Activated CD4-positive, alpha-beta T cell treated with anti-CD3 and anti-CD28 coated beads, Interleukin-2, amount 50 U/mL, for 48 hours (primary cell): ENCODE measurements around the gene SPATA1.
"Not testable (repeated sequence)": the region's sequence is repeated elsewhere in the genome, so short reads cannot be mapped to it uniquely, and the experiment has no call there.

ENCODE experiments used
- DNase-seq, 2 experiments: peaks; one replicate each; pipeline ENCODE4 v3.0.0-alpha.2; 2020

SPATA1 gene, protein sequence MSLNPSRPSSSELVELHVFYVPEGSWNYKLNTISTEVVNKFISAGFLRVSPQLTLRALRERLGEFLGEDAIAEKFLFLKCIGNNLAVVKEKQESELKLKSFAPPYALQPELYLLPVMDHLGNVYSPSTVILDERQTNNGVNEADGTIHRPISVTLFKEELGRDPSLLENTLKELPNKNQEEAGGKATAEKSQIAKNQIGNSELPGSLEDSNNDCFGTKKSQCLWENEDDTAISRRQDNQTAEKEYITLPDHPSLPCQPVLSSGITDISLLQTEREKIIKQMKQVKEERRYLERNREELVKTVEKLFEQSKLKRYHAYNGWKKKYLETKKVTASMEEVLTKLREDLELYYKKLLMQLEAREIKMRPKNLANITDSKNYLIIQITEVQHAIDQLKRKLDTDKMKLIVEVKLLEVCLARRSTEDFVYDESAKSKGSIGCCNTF

DNA sequence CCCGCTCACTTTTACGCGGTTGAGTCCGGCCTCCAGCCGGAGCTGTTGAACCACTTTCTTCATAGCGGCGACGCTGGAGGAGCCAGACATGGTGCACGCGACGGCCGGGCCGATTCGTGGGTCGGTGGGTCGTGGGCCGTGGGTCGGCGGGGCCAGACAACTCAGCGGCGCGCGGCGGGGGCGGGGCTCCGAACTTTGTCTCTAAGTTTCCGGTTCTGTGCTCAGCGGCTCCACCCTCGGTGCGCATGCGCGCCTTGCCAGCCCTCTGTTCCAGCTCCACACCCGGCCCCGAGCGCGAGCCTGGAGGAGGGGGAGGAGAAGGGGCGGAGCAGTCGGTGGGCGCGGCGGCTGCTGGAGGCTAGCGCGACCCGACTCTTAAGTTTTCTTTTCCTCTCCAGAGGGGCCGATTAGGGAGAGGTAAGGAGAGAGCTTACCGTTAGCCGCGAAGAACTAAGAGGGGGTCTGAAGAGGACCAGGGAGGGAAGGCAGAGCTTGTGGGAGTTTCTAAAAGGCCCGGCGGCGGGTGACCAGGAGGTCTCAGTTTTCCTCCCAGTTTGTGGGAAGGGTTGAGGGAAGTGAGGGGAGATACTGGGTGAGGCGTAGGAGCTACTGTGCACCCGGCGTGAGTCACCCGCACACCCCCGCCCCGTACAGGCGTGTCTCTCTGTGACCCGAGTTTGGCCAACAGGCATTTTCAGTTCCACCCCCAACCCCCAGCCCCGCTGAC, at the start of gene SPATA1, which contains the start of gene GNG5:
SPATA1 (plus strand) TSS at position 385 of the 727 bp plus-strand sequence. CDS start 9,974 bp downstream, outside the sequence.
GNG5 (minus strand) TSS at position 580 of the 727 bp plus-strand sequence; CDS start at position 90, 490 bp downstream.
- DNase-seq, result peak; percentile 98

DNA sequence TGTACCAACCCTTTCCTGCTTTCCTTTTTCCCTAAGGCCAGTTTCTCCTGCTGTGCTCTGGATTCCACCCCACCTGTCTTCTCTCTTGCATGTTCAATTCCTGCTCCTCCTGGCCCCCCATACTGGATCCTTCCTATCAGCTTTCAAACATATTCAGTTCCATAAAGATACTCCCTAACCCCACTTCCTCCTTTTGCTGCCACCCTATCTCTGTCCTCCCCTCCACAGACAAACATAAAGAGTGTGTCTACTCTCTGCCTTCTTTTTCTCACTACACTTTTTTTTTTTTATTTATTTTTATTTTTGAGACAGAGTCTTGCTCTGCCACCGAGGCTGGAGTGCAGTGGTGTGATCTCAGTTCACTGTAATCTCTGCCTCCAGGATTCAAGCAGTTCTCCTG, 44.1 kb upstream of the SPATA1 start:
- no peak for DNase-seq

DNA sequence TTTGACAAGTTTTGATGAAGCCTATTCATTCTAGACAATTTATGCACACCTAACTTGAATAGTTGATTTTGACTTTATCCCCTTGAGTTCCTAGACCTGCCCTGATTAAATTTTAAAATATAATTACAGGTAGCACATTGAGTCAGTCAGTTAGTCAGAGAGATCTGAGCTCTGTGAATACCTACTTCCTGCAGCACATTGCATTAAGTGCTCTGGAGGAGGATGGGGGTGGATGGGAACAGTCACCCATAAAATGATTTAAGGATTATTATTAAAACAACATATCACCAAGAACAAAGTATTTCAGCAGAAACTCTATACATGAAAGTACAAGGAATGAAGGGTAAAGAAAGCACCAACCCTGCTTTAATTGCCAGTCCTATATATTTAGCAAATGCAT, 38.9 kb upstream of the SPATA1 start:
- no peak for DNase-seq

DNA sequence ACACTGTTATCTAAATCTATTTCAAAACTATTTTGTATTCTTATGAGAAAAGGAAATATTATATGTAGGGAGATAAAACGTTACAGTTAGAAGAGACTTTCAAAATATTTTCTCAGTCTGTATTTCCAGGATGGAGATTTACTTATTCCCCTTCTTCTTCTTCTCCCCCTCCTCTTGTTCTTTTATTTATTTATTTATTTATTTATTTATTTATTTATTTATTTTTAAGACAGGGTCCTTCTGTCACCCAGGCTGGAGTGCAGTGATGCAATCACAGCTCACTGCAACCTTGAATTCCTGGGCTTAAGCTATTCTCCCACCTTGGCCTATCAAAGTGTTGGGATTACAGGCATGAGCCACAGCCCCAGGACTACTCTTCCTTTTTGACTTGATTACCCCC, 30.0 kb upstream of the SPATA1 start:
- no peak for DNase-seq

DNA sequence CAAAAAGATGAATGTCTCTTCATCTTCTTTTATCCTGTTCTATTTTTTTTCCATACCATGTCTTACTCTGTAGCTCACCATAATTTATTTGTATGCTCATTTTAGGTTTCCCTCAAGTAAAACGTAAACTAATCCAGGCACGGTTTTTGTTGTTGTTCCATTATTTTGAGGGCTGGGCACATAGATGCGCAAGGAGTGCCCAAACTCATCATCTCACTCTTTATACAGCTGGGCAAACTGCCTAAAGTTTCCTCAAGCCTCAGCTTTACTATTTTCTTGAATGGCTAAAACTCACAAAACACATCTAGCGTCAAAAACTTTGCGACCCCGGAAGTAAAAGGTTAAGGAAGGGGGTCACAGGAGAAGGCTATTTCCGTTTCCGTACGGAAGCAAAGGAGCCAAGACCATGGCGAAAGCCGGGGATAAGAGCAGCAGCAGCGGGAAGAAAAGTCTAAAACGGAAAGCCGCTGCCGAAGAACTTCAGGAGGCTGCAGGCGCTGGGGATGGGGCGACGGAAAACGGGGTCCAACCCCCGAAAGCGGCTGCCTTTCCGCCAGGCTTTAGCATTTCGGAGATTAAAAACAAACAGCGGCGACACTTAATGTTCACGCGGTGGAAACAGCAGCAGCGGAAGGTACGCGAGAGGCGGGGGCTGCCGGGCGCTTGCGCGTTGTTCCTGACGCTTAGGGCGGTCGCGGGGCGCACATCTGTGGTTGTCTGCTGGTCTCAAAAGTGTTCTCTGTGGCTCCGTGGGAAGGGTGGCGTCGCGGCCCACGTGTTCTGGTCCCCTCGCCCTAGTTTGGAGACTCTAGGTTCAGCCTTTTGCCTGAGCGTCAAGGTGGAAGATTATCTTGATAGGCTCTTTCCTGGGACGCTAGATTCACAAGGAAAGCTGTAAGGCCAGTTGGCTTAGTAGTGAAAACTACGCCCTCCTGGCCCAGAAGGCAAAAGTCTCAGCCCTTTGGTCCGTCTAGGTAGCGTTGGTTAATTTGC, 27.0 kb upstream of the SPATA1 start, which contains the start of gene RPF1:
RPF1 (plus strand) TSS at position 391 of the 993 bp plus-strand sequence; CDS start at position 407, 16 bp downstream.
- peak; percentile 75 to 79 for DNase-seq

DNA sequence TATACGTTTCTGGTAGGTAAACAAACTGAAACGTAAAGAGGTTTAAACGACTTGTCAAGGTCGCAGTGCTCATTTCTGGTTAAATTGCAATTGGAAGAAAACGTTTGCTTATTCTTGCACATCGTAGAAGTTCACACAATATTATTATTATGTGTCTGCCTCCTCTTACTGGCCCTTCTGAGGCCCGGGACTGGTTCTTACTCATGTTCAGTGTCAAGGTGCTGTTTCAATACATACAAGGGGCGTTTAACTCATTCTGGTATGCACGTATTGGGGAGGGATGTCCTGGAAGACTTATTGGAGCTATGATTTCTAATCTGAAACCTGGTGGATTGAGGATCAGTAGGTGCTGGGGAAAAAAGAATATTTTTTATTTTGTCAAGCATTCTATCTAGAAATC, 26.2 kb upstream of the SPATA1 start:
- no peak for DNase-seq

DNA sequence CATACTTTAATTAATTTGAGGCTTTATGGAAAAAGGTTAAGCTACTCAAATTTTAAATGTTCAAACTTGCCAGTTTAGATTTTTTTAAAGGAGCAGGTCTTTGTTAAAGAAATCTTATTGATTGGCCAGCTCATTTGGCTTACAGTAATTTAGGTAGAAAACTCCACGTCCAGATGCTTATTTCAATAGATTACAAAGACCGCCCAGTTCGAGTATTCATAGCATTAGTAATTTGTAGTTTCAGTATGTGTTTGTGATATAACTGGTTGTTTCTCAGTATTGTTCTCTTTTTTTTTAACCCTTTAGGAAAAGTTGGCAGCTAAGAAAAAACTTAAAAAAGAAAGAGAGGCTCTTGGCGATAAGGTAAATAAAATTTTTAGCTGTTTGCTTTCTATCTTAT, 25.5 kb upstream of the SPATA1 start:
- DNase-seq, result no peak

DNA sequence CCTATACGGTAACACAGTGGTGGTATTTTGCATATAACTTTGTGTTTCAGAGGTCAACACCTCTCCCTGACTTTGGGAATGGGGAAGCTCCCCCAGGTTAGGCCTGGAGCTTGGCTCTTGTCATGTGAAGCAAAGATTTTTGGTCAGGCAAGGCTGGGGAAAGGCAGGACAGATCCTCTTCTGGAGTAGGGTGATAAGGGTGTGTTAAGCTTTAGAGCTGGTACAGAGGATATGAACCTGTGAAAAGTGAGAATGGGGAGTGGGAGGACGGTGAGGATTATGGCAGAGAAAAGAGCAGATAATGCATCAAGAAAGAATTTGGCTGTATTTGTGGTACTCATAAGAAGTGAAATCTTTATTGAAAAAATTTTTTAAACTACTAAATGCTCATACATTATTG, 24.9 kb upstream of the SPATA1 start:
- DNase-seq, result no peak

DNA sequence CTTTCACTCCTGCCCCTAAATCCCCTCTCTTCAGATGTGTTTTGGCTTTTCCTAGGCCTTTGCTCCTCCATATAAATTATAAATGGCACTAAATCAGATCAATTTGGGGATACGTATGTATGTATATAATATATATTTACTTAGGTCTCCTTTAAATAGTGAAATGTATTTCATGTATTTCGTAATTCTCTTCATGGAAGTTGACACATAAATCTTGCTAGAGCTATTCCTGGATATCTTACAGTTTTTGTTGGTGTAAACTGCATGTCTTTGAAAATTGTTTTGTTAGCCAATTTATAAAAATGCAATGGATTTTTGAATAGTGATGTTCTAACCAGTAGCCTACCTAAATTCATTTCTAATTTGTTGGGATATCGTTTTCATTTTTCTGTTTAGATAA, 18.1 kb upstream of the SPATA1 start:
- no peak for DNase-seq

DNA sequence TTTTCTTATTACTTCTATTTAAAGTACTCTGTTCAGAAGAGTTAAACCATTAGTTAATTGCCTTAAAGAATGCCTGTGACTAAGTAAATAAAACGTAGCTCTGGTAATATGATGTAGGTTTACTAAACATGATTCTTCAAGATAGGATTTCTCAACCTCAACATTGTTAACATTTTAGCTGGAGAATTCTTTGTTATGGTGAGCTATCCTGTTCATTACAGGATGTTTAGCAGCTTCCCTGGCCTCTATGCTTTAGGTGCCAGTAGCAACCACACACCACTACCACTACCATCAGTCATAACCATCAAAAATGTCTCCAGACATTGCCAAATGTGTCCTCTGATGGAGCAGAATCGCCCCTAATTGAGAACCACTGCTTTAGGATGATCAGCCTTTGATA, 16.4 kb upstream of the SPATA1 start:
- no peak for DNase-seq

DNA sequence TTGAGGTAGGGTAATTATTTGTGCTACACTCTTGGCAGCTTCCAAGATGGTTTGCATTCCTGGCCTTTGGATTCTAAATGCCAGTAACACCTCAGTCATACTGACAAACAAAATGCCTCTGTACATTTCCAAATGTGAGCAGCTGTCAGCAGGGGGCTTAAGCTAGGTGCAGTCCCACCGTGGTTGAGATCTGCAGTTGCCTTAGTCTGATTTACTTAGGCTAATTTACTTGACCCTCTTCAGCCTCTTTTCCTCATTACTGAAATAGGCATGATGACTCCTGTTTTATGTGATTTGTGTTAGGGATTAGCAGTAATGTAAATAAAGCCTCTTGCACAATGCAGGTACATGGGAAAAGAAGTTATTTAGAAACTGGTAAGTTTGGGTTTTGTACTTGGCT, 13.5 kb upstream of the SPATA1 start:
- DNase-seq, result no peak

DNA sequence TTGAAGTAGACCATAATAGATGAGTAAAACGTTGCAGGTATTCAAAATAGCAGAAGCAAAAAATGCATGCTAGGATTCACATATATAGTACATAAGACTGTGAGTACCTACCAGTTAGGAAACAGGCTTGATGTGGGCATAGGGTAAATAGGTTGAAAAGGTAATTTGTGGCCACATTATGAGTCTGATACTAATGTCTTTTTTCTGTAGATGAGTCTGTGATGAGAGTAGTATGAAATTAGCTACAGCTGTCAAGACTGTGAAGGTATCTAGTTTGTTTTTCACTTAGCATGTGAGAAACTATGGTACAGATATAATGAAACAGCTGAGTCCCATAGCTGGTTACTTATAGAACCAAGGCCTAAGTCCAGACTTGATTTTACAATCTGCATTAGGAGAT, 12.4 kb upstream of the SPATA1 start:
- no peak for DNase-seq

DNA sequence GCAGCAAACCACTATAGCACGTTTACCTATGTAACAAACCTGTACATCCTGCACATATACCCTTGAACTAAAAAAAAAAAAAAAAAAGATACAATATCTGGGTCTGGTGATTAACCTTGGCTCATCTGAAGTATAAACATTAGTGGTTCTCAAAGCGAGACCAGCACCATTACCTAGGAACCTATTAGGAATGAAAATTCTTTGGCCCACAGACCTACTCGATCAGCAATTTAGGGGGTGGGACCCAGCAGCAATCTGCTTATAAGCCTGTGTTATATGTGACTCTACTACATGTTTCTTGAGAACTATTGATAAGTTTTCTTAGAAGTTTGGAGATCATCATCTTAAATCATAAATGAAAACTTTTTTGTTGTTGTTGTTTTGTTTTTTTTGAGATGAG, 9.7 kb upstream of the SPATA1 start:
- DNase-seq, result no peak

DNA sequence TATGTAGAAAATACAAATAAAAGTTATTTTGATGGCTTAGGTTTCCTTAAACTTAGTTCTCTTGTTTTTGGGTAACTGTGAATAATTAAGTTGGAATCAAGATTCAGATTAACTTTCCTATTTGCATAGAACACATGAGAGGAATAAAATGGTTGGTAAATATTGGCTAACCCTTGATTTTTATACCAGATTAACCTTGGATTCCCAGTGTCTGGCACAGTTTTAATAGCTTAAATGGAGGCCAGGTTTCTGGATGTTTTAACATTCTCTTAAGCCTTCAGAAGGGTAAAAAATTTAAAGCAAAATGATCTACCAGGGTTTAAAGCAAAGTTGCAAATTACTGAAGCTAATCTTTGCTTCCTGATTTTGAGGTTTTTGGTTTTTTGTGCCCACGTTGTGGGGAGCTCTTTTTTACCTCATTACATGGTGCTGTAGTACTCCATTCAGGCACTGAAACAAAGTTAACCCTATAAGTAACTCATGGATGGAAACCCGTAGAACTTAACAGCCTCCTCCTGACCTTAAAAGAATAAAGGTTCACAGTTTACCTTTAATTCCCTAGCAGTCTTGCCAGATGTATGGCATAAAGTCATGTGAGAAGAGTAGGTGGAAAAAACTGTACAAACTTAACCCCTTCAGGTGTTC, 8.4 kb upstream of the SPATA1 start:
- no peak for DNase-seq

DNA sequence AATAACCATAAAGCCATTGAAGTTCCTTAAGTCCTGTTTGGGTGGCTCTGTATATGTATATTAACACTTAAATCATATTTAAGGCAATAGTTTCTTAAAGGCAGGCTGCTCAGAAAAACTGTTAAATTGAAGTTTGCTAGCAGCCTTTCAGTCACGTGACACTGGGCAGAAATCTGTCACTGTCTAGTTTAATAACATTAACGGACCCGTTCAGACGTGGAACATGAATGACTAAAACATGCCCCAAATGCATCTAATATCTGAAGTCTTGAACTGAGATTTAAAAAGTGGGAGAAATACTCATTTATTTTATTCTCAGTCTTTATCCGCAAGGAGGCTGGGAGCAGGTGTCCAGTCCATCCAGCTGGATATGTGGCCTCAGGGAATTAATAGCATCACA, 3.3 kb upstream of the SPATA1 start:
- DNase-seq, result no peak

DNA sequence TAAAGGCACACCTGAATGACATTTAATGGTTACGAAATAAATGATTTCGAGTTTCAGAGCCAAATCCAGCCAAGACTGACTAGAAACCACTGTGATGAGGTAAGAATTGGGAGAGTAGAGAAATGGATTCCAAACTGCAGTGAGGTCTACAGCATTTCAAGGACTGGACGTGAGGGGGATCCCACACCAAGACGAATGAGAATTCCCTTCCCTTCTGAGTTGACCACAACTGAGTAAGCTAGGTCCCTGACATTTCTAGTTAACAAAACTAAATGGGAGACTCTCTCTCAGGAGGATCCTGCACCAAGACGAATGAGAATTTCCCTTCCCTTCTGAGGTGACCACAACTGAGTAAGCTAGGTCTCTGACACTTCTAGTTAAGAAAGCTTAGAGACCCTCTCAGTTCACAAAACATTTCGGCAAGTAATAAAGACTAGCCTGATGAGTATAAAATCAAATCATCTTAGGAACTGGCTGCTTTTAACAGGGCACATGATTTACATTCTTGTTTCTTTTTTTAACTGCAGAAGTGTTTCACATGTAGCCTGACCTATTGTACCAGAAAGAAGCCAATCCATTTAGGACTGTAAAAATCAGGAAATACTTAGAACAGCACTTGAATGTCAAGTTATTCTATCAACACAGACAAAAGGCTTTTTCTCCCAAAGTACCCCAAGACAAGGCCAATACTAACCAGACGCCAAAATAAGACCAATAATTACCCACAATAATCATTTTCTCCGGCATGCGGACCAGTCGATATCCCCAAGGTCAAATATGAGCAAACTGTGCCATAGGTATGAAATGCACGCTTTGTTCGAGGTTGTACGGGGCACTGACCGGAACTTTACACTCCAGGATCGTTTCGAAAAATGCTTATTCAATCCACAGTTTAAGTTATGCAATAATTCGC, 1.4 kb upstream of the SPATA1 start:
- DNase-seq, result peak in 1 of 2 experiments; percentile 22

DNA sequence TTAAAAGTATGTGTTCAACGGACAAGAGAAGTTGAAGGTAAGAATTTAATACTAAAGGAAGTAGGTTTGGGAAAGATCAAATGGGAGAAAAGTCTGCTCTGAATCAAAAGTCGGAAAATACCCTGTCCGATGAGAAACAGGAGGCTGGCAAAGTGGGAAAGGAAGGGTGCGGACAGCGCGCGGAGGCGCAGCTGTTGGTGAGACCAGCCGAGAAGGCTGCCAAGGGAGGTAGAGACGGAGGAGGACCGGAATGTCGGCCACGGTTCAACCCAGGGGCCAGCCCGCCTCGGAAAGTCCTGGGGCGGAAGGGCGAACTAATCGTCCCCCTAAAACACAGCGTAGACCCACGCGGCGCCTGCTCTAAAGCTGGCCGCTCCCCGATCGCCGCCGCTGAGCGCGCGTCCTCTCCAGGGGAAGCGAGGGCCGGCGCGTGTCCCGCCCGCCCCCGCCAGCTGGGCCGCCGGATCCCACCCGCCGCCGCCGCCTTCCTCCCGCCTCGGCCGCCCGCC, 639 bp upstream of the SPATA1 start:
- no peak for DNase-seq

DNA sequence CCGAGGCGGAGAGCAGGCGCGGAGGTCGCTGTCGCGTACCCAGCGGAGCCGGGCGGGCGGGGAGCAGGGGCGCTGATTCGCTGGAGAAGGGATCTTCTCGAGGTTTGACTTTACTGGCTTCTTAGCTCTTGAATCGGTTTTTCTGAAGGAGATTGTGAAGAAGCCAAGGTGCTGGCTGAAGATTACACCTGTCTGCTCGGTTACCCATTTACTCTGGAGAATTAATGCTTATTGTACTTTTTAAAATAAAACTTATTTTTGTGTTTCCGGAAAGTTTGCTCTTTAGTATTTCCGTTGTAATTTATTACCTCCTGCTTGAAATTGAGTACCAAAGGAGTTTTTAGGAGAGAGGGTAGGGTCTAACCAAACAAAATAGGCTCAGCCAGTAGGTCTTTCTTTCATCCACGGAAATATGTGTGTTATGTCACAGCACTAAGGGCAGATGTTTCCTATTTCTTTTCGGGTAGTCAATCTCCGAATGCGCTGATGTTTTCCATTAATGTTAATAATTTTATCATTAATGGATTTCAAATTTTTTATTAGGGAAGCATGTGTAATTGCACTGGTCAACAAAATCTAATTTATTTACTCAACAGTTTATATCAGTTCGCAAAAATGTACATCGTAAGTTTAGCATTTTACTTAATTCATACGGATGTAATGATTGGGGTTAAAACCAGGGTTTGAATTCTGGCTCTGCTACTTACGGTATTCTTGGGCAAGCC, 705 bp downstream of the SPATA1 start:
- DNase-seq, result no peak

DNA sequence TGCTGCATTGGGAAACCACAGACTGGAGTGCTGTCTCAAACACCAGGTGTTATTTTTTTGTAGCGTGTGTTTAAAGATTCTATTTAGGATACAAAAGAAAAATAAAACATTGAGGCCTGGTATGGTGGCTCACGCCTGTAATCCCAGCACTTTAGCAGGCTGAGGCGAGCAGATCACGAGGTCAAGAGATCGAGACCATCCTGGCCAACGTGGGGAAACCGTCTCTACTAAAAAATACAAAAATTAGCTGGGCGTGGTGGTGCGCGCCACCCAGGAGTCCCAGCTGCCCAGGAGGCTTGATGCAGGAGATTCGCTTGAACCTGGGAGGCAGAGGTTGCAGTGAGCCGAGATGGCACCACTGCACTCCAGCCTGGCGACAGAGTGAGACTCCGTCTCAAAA, 1.7 kb downstream of the SPATA1 start:
- not testable (repeated sequence) for DNase-seq

DNA sequence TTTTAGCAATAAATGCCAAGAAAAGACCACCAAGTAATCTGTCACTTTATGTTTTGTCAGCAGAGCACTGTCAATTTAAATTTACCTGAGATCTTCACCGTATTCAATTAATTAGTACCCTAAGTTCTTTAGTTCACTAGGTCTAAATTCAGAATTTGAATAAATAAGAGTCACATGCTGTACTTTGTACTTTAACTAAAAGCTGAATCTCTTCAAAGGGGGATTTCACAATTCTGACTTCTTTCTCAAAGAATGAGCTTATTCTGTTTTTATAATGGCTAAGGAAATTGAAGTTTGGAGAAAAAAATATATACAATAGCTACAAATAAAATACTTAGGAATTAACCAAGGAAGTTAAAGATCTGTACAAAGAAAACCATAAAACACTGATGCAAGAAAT, 2.3 kb downstream of the SPATA1 start:
- no peak for DNase-seq
